IMR-90 (cell line): Measurements from ENCODE around the gene CAMK2B. TPM values are rescaled to one million over a fixed set of nuclear protein-coding genes. Genes with fewer than 3 reads are reported as not detected.

ENCODE experiments used
- ATAC-seq: fragments of 200-7000 bp; cut with Tn5 transposase; 2 replicates; pipeline ENCODE4 v1.9.1; 2020; ENCODE audit warnings: low read depth, mild to moderate bottlenecking, moderate library complexity
- BruUV-seq: library from RNA; stranded (reverse); fragments of 400-500 nt; replicated peaks from 2 replicates; lab custom pipeline; 2021; lab: Mats Ljungman, UMichigan
- CTCF ChIA-PET: fragments of 300-600 bp; formaldehyde crosslinking; extraction: SDS; loops from one replicate; lab custom pipeline; 2021; ENCODE audit warnings: antibody characterized with exemption; lab: Yijun Ruan, JAX
- POLR2A ChIA-PET: fragments of 300-600 bp; sonication (Branson Sonifier 250); formaldehyde crosslinking; loops from one replicate; lab custom pipeline; 2022; ENCODE audit warnings: antibody characterized with exemption; ENCODE audit not compliant: unreplicated experiment; lab: Charles Lee
- DNase-seq: peaks from one replicate; pipeline ENCODE4 v3.0.0; 2013
- H2AFZ ChIP-seq: replicated peaks from 2 replicates; pipeline ENCODE3; 2013; ENCODE audit warnings: low read length, mild to moderate bottlenecking; ENCODE audit not compliant: poor library complexity
- H2AK5ac ChIP-seq: 2 replicates; pipeline ENCODE4 v1.6.1; 2013; ENCODE audit warnings: low read depth, low read length, inconsistent platforms
- H2AK9ac ChIP-seq: replicated peaks from 2 replicates; pipeline ENCODE3; 2013; ENCODE audit warnings: mild to moderate bottlenecking, low read depth, low read length, moderate library complexity; ENCODE audit not compliant: poor library complexity
- H2BK120ac ChIP-seq: 2 replicates; pipeline ENCODE4 v1.6.1; 2013; ENCODE audit warnings: low read depth, low read length, inconsistent platforms
- H2BK15ac ChIP-seq: 3 replicates; pipeline ENCODE4 v1.6.1; 2013; ENCODE audit warnings: low read depth, low read length, inconsistent platforms
- H2BK20ac ChIP-seq: 2 replicates; pipeline ENCODE4 v1.6.1; 2013; ENCODE audit warnings: low read depth, mild to moderate bottlenecking, inconsistent platforms, low read length, moderate library complexity
- H2BK5ac ChIP-seq: 2 replicates; pipeline ENCODE4 v1.6.1; 2013; ENCODE audit warnings: mild to moderate bottlenecking, low read depth, low read length, inconsistent platforms; ENCODE audit not compliant: poor library complexity, severe bottlenecking
- H3K14ac ChIP-seq: replicated peaks from 2 replicates; pipeline ENCODE4 v1.6.1; 2013; ENCODE audit warnings: low read depth, low read length, inconsistent platforms
- H3K18ac ChIP-seq: 2 replicates; pipeline ENCODE4 v1.6.1; 2013; ENCODE audit warnings: low read depth, low read length, control low read depth
- H3K23ac ChIP-seq: 2 replicates; pipeline ENCODE4 v1.6.1; 2013; ENCODE audit warnings: low read depth, low read length, inconsistent platforms
- H3K27ac ChIP-seq: 2 replicates; pipeline ENCODE4 v1.5.1; 2013; ENCODE audit warnings: mild to moderate bottlenecking, control low read depth, low read length; ENCODE audit not compliant: insufficient read depth
- H3K27me3 ChIP-seq: 2 replicates; pipeline ENCODE4 v1.6.1; 2013; ENCODE audit warnings: low read length; ENCODE audit not compliant: control insufficient read depth, insufficient read depth
- H3K36me3 ChIP-seq: 2 replicates; pipeline ENCODE4 v1.6.1; 2013; ENCODE audit warnings: low read length, mixed read lengths; ENCODE audit not compliant: control insufficient read depth, insufficient read depth
- H3K4ac ChIP-seq: 2 replicates; pipeline ENCODE4 v1.6.1; 2013; ENCODE audit warnings: low read depth, low read length, inconsistent platforms
- H3K4me1 ChIP-seq: 2 replicates; pipeline ENCODE4 v1.6.1; 2013; ENCODE audit warnings: low read length, mixed read lengths; ENCODE audit not compliant: control insufficient read depth, insufficient read depth
- H3K4me2 ChIP-seq: 2 replicates; pipeline ENCODE4 v1.6.1; 2013; ENCODE audit warnings: low read depth, mild to moderate bottlenecking, control low read depth, low read length, moderate library complexity
- H3K4me3 ChIP-seq: 2 replicates; pipeline ENCODE4 v1.5.1; 2013; ENCODE audit warnings: low read depth, mild to moderate bottlenecking, control low read depth, low read length, moderate library complexity; ENCODE audit not compliant: insufficient read depth
- H3K56ac ChIP-seq: 2 replicates; pipeline ENCODE4 v1.6.1; 2013; ENCODE audit warnings: low read length, inconsistent platforms; ENCODE audit not compliant: insufficient read depth; ENCODE audit errors: extremely low read depth
- H3K79me1 ChIP-seq, 2 experiments: 2 replicates each; pipeline ENCODE4 v1.6.1; 2013; ENCODE audit warnings: low read length in 2 of 2, inconsistent platforms in 1 of 2, low read depth in 1 of 2
- H3K9ac ChIP-seq: 2 replicates; pipeline ENCODE4 v1.6.1; 2013; ENCODE audit warnings: low read depth, low read length, control low read depth
- H3K9me1 ChIP-seq: 2 replicates; pipeline ENCODE4 v1.6.1; 2013; ENCODE audit warnings: low read length, inconsistent platforms; ENCODE audit not compliant: insufficient read depth
- H3K9me3 ChIP-seq: 2 replicates; pipeline ENCODE4 v1.6.1; 2013; ENCODE audit warnings: low read length; ENCODE audit not compliant: control insufficient read depth, insufficient read depth
- H4K20me1 ChIP-seq: 2 replicates; pipeline ENCODE4 v1.6.1; 2013; ENCODE audit warnings: low read length, inconsistent platforms; ENCODE audit not compliant: insufficient read depth
- H4K5ac ChIP-seq: 2 replicates; pipeline ENCODE4 v1.6.1; 2013; ENCODE audit warnings: mild to moderate bottlenecking, low read depth, low read length, control low read depth
- H4K8ac ChIP-seq, 2 experiments: 2 replicates each; pipeline ENCODE4 v1.6.1; 2013; ENCODE audit warnings: low read depth in 2 of 2, low read length in 2 of 2, control low read depth in 1 of 2, inconsistent platforms in 1 of 2
- H4K91ac ChIP-seq: 2 replicates; pipeline ENCODE4 v1.6.1; 2013; ENCODE audit warnings: low read depth, low read length, inconsistent platforms; ENCODE audit not compliant: insufficient read depth
- BHLHE40 ChIP-seq: fragments of 150-350 bp; IDR thresholded peaks from 2 replicates; pipeline ENCODE4 v1.6.1; 2016; ENCODE audit warnings: mild to moderate bottlenecking, low read depth, low read length
- CEBPB ChIP-seq: IDR thresholded peaks from 2 replicates; pipeline ENCODE4 v1.6.1; 2012; ENCODE audit warnings: low read depth, low read length, improper control_type of control experiment
- CHD1 ChIP-seq: IDR thresholded peaks from 2 replicates; pipeline ENCODE4 v1.6.1; 2012; ENCODE audit warnings: low read depth, low read length, improper control_type of control experiment
- CTCF ChIP-seq: conservative IDR thresholded peaks from 2 replicates; pipeline ENCODE4 v1.5.1; 2012; ENCODE audit warnings: mild to moderate bottlenecking, low read depth, low read length, improper control_type of control experiment
- ELK1 ChIP-seq: fragments of 150-350 bp; IDR thresholded peaks from 2 replicates; pipeline ENCODE4 v1.6.1; 2016; ENCODE audit warnings: low read depth, mild to moderate bottlenecking, low read length, moderate library complexity, borderline replicate concordance
- FOS ChIP-seq: fragments of 150-350 bp; IDR thresholded peaks from 2 replicates; pipeline ENCODE4 v1.6.1; 2016; ENCODE audit warnings: low read depth, low read length
- MAFK ChIP-seq: IDR thresholded peaks from 2 replicates; pipeline ENCODE4 v1.6.1; 2012; ENCODE audit warnings: low read depth, low read length, improper control_type of control experiment
- MAZ ChIP-seq: IDR thresholded peaks from 2 replicates; pipeline ENCODE4 v1.6.1; 2012; ENCODE audit warnings: low read depth, mild to moderate bottlenecking, low read length, improper control_type of control experiment, moderate library complexity, borderline replicate concordance
- MXI1 ChIP-seq: IDR thresholded peaks from 2 replicates; pipeline ENCODE4 v1.6.1; 2012; ENCODE audit warnings: low read depth, mild to moderate bottlenecking, low read length, moderate library complexity, borderline replicate concordance
- NFE2L2 ChIP-seq: fragments of 150-350 bp; IDR thresholded peaks from 2 replicates; pipeline ENCODE4 v1.6.1; 2016; ENCODE audit warnings: low read depth, mild to moderate bottlenecking, low read length
- POLR2A ChIP-seq: IDR thresholded peaks from 2 replicates; pipeline ENCODE4 v1.6.1; 2012; ENCODE audit warnings: mild to moderate bottlenecking, low read depth, low read length
- RAD21 ChIP-seq: IDR thresholded peaks from 2 replicates; pipeline ENCODE4 v1.6.1; 2012; ENCODE audit warnings: low read length, improper control_type of control experiment
- RCOR1 ChIP-seq: IDR thresholded peaks from 2 replicates; pipeline ENCODE4 v1.6.1; 2012; ENCODE audit warnings: mild to moderate bottlenecking, low read length, improper control_type of control experiment; ENCODE audit not compliant: insufficient replicate concordance
- RFX5 ChIP-seq: IDR thresholded peaks from 2 replicates; pipeline ENCODE4 v1.8.0; 2012; ENCODE audit warnings: low read depth, mild to moderate bottlenecking, low read length, moderate library complexity
- SMC3 ChIP-seq: fragments of 150-350 bp; IDR thresholded peaks from 2 replicates; pipeline ENCODE4 v1.6.1; 2016; ENCODE audit warnings: low read depth, mild to moderate bottlenecking, antibody characterized with exemption, low read length, moderate library complexity
- USF2 ChIP-seq: fragments of 150-350 bp; IDR thresholded peaks from 2 replicates; pipeline ENCODE4 v1.6.1; 2017; ENCODE audit warnings: mild to moderate bottlenecking, antibody characterized with exemption, low read length, low read depth
- WGBS, 2 experiments: methylation state at CpG; one replicate each; pipeline versions ENCODE4 v1.1.5 to v1.1.7; 2013; ENCODE audit warnings: missing lambda C conversion rate in 2 of 2; ENCODE audit not compliant: insufficient read length in 1 of 2; ENCODE audit errors: extremely low coverage in 2 of 2; 5-methylcytosine and 5-hydroxymethylcytosine counted together
- dilution Hi-C: fragments of 300-500 bp; cut with HindIII; formaldehyde crosslinking; loops from one replicate; pipeline ENCODE4 v1.14.3; 2018; ENCODE audit warnings: low sequenced_read_pairs; ENCODE audit not compliant: unreplicated experiment
- in situ Hi-C: fragments of 300-500 bp; cut with MboI; formaldehyde crosslinking; loops from 3 replicates; pipeline ENCODE4 v1.14.3; 2019; ENCODE audit warnings: low sequenced_read_pairs, inconsistent platforms, mixed read lengths
- intact Hi-C: fragments of 100-400 bp; cut with micrococcal nuclease; formaldehyde crosslinking; loops from 2 replicates; pipeline ENCODE4 v1.10.0; 2022
- polyA plus RNA-seq, 3 experiments: library from polyadenylated mRNA; depleted of rRNA; stranded (reverse); fragments of >200 nt; gene quantifications; 2 replicates each; pipeline ENCODE4 v1.2.3, GENCODE V29; 2012; ENCODE audit warnings: low replicate concordance in 1 of 3
- total RNA-seq: library from RNA; depleted of rRNA; stranded (reverse); fragments of >200 nt; gene quantifications from 2 replicates; pipeline ENCODE4 v1.2.3, GENCODE V29; 2012

The CAMK2B gene
- total and polyA plus RNA-seq, 2 of the 4 experiments (the other 2 are of a cell fraction) = 0.18 to 0.36 TPM

GRCh38 chr7:44251269-44251668 lies 74.1 kb downstream of the CAMK2B start:
- peaks cover 2% of the 10 kb centered on the region; the same call in 1 of the 2 replicates for H3K27me3 ChIP-seq
- no peaks in the 10 kb centered on the region for H3K9me3 ChIP-seq
- no peak overlapping the region for H4K5ac ChIP-seq
- H2BK15ac ChIP-seq = no peak overlapping the region
- no peak for DNase-seq
- no peak overlapping the region for H3K56ac ChIP-seq
- H3K18ac ChIP-seq = no peak overlapping the region
- H2BK20ac ChIP-seq = no peak overlapping the region
- H3K27ac ChIP-seq = no peak overlapping the region
- no peak overlapping the region for H4K91ac ChIP-seq
- no peaks in the 10 kb centered on the region for H3K36me3 ChIP-seq
- no peak overlapping the region for H3K9ac ChIP-seq
- no peak overlapping the region for H2AK9ac ChIP-seq
- H3K4me3 ChIP-seq = no peak overlapping the region
- no peak overlapping the region for H2AFZ ChIP-seq
- H4K8ac ChIP-seq = no peak overlapping the region
- in situ Hi-C loops = no loop called here
- H3K4me1 ChIP-seq = no peaks in the 10 kb centered on the region
- 89% methylated on average over 5 of the region's 10 CpGs; no CpG with 5 or more reads in 1 of the 2 experiments for WGBS, 2 experiments
- no peak overlapping the region for H3K14ac ChIP-seq
- H3K4me2 ChIP-seq = no peak overlapping the region
- no peak overlapping the region for H2AK5ac ChIP-seq
- H2BK120ac ChIP-seq = no peak overlapping the region
- intact Hi-C loops = no loop called here
- TF ChIP-seq RAD21 = no peak
- TF ChIP-seq MAFK = no peak
- no peak for TF ChIP-seq BHLHE40
- TF ChIP-seq CTCF = no peak
- no peak for TF ChIP-seq RCOR1
- TF ChIP-seq USF2 = no peak
- no peak for TF ChIP-seq NFE2L2
- TF ChIP-seq CHD1 = no peak
- TF ChIP-seq FOS = no peak
- no peak for TF ChIP-seq CEBPB
- no peak for TF ChIP-seq ELK1
- TF ChIP-seq MXI1 = no peak
- no peak for TF ChIP-seq POLR2A
- TF ChIP-seq SMC3 = no peak
- TF ChIP-seq MAZ = no peak
- TF ChIP-seq RFX5 = no peak
- ATAC-seq = no peak
- H3K23ac ChIP-seq = no peak overlapping the region
- no peak overlapping the region for H3K4ac ChIP-seq
- BruUV-seq = no TSS peak
- H3K9me1 ChIP-seq = peaks cover 8% of the 10 kb centered on the region
- dilution Hi-C loops = no loop called here
- no peaks in the 10 kb centered on the region for H4K20me1 ChIP-seq
- ChIA-PET POLR2A (no interaction called here), CTCF (no interaction called here)
- no peak overlapping the region for H2BK5ac ChIP-seq
- H3K79me1 ChIP-seq = no peaks in the 10 kb centered on the region
